SW480 (cell line): ENCODE data around the gene CSF1R.

Source experiments
- DNase-seq: peaks from one replicate; pipeline ENCODE4 v3.0.0-alpha.2; 2016; ENCODE audit warnings: low spot score

Gene CSF1R

DNA sequence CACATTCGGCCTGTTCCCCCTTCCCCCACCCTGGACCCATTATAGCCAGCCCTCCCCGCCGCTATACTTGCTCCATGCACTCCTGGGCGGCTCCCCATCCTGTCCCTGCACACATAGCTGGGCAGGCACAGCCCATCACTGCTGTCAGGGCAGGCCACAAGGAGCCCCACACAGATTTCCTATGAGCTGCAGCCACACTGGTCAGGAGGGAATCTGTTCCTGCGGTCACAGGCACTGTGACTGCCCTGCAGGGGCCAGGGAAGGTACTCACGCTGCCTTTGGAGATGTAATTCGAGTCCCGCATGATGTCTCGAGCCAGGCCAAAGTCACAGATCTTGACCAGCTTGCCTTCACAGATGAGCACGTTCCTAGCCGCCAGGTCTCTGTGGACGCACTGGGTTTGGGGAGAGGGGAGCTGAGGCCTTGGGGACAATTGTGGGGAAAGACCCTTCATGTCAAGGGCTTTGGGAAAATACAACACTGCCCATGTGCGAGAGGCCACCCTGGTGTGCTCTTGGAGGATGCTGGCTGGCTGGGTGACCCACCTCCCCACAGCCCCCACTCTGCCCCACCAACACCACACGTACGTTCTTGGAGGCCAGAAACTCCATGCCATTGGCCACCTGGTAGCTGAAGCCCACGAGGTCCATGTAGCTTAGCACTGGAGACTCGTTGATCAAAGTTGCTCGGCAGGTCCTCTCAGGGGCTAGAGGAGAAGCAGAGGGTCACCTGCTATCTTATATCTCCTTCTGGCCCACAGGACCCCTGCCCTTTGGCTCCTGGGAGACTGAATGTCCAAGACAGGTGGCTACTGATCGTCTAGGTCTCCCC, 34.5 kb upstream of the CSF1R start:
- no peak for DNase-seq

DNA sequence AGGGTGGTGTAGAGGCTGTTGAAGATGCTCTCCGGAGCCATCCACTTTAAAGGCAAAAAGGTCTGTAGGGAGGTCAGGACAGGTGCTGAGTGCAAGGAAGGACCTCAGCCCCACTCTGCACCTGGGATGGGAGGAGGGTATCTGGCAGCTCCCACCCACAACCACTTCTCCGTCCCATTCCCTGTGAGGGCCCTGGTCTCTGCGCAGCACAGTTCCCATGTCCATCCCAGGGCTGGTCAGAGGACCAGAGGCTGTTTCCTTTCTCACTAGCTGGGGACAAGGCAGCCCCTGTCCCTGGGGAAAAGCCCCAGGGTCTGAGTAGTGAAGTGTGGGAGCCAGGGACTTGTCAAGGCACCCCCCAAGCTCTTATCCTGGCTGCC, 33.7 kb upstream of the CSF1R start:
- DNase-seq: no peak

- no peak for DNase-seq
Measured at GRCh38 chr5:150119421-150120061, 33.2 kb upstream of the CSF1R start.

- no peak for DNase-seq
Measured at GRCh38 chr5:150118561-150119229, 32.3 kb upstream of the CSF1R start.

DNA sequence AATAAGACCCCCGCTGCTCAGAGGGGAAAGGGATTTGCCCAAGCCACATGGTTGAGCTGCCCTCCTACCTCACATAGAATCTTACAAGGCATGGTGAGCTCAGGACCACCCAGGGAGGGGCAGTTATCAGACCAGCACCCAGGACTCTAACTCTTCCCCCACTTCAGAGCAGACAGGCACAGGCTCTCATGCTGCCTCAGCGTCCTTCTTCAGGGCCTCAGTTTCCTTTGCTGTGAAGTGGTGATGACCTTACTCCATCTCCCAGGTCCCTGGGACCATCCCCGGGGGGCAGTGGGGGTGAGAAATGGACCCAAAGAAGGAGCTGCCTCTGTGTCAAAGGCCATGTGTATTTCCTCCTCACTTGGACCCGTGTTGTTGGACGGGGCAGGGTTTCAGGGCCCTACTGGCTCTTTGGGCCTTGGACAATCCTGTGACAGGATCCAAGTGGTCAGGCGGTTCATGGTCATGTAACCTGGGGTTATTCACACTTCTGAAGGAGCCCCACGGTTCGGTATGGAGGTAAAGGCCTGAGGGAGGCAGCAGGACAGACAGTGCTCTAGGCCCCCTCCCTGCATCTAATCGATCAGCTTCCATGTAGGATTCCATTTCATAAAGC, 31.7 kb upstream of the CSF1R start:
- DNase-seq: no peak

GRCh38 chr5:150116667-150117400, 30.5 kb upstream of the CSF1R start:
- DNase-seq: no peak

DNA sequence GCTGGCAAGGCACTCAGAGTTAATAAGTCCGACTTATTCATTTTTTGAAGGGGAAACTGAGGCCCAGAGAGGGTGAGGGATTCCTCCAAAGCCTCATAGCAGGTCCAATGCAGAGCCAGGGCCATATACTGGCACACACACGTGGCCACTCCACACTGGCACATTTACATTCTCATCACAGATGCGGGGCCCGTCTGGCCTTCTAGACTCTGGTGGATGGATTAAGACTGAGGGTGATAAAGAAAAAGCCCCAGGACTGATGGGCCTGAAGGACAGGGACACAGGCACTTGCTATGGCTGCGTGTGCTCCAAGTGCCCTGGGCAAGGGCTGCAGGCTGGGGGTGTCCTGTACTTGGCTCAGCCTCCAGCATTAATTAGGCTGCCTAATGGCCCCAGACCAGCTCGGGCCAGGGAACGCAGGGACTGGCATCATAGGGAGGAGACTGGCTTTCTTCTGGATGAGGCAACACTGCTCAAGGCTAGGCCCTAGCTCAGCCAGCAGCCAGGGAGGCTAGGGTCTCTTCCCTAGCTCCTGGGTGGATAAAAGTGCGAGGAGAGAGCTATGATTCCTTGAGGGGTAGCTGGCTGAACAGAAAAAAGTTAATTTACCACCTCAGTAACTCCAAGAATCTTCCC, 28.5 kb upstream of the CSF1R start:
- no peak for DNase-seq

- no peak for DNase-seq
Measured at GRCh38 chr5:150114102-150114641, 27.8 kb upstream of the CSF1R start.

GRCh38 chr5:150113047-150113744, 26.8 kb upstream of the CSF1R start:
- peak; percentile 60 for DNase-seq

DNA sequence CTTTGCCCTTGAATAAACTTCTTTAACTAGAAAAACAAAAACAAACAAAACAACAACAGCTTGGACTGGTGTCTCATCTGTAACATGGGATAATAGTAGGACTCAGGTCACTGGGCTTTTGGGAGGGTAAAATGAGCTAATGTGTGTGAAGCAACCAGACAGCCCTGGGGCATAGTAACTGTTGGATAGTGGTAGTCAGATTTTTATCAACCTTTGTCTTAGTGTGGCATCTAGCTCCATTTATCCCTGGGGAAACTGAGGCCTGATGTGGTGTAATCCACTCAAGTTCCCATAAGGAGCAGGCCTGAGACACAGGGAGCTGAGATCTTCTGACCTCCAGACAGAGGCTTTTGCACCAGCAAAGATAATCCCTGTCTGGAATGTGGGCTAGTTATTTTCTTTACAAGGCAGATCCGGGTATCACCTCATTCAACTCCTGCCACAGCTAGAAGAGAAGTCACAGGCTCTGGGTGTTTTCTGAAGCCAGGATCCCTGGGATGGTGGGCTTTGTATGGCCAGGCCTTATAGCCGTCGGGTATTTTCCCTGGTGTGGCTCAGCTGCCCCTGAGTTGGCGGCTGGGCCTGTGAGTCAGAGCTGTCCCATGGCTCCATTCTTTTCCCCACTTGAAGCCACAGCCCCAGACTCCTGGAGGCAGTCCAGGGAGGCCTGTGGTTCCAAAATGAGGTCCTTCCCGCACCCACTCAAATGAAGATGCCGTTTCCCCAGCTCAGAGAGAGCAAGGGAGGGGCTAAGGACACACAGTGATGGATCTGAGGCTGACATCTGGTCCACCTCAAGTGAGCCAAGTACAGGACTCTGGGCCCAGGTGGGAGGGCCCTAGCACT, 26.1 kb upstream of the CSF1R start:
- DNase-seq: no peak

GRCh38 chr5:150111122-150111521, 24.8 kb upstream of the CSF1R start:
- DNase-seq: no peak

GRCh38 chr5:150109921-150110320, 23.6 kb upstream of the CSF1R start:
- peak; percentile 68 for DNase-seq

- DNase-seq: no peak
Measured at GRCh38 chr5:150108711-150109514, 22.6 kb upstream of the CSF1R start.

GRCh38 chr5:150107909-150108447, 21.6 kb upstream of the CSF1R start:
- DNase-seq: no peak

DNA sequence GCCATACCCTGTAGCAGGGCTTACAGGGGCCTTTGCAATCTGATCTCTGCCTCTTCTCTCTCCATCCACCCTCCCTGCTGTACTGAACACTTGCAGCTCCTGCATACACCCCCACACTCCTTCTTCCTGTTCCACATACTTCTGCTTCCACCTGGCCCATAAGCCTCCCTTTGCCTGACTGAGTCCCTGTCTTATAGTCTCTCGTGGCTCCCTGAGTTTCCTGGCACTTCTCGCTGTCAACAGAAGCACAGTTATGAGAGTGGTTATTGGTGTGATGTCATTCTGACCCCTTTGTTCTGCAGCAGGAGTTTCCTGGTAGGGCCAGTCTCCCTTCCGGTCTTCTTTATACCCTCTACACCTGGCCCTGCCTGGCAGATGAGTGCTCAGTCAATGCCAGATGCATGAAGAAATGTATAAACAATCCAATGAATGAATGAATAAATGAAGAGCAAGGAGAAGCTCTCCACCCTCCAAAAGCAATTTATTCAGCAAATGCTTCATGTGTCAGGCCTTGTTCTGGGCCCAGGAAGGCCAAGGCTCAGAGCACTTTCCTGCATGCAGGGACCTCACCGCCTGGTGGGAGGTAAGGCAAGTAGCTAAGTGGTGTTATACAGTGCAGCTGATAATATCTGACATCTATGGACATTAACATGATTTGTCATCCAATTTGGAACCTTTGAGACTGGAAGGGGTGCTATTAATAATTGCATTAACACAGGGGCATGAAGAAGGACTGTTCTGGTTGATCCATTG, 20.5 kb upstream of the CSF1R start:
- DNase-seq: peak; percentile 28

DNA sequence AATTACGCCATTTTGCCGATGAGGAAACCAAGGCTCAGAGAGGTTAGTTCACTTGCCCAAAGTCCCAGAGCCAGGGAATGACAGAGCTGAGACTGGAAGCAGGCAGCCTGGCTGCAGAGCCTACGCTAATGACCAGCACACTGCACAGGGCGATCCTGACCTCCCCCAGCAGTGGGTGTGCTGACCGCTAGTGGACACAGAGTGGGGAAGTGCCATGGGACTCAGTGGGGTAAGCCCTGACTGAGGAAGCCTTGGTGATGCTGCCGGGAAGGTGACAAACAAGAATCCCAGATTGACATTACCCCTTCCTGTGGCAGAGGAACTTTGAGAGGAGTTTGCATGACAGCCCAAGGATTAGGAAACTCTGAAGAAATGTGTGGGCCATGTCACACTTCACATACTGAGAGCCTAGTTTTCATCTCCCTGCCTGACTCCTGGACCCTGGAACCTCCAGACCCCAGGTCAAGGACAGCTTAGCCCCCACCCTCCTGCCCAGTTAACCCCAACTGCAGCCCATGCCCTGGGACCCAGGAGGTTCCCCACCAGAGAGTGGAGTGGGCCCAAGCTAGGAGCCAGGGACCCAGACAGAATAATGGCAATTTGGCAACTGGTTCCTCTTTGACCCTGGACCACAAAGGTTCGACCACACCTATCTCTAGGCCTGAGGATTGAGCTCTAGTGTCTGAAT, 19.7 kb upstream of the CSF1R start:
- no peak for DNase-seq

- DNase-seq: no peak
Measured at GRCh38 chr5:150104550-150104870, 18.2 kb upstream of the CSF1R start.
